CD1c-positive myeloid dendritic cell (primary cell): ENCODE results near the gene SETD2.
"Not testable (repeated sequence)": the region's sequence is repeated elsewhere in the genome, so short reads cannot be mapped to it uniquely, and the experiment has no call there.

Experiments used
- DNase-seq: peaks from one replicate; pipeline ENCODE4 v3.0.0-alpha.2; 2016; ENCODE audit errors: extremely low spot score

The SETD2 gene

GRCh38 chr3:47034868-47035489 lies 128.9 kb downstream of the SETD2 start:
- no peak for DNase-seq

- peak; percentile 32 for DNase-seq
Observed at GRCh38 chr3:47031041-47031440, 132.9 kb downstream of the SETD2 start.

- no peak for DNase-seq
Observed at GRCh38 chr3:47028667-47029066, 135.2 kb downstream of the SETD2 start.

- no peak for DNase-seq
Observed at GRCh38 chr3:47028146-47028545, 135.8 kb downstream of the SETD2 start.

GRCh38 chr3:47026432-47026831 lies 137.5 kb downstream of the SETD2 start:
- not testable (repeated sequence) for DNase-seq

GRCh38 chr3:47024932-47025331 lies 139.0 kb downstream of the SETD2 start:
- no peak for DNase-seq

GRCh38 chr3:47022641-47023071 lies 141.3 kb downstream of the SETD2 start:
- DNase-seq, result no peak

GRCh38 chr3:47020311-47020710 lies 143.6 kb downstream of the SETD2 start:
- no peak for DNase-seq

GRCh38 chr3:47019201-47019600 lies 144.7 kb downstream of the SETD2 start:
- no peak for DNase-seq

- DNase-seq, result no peak
Observed at GRCh38 chr3:47018269-47018611, 145.7 kb downstream of the SETD2 start.

GRCh38 chr3:47017504-47018268 lies 146.2 kb downstream of the SETD2 start:
- DNase-seq, result no peak

- no peak for DNase-seq
Observed at GRCh38 chr3:47016934-47017435, 146.9 kb downstream of the SETD2 start.

- no peak for DNase-seq
Observed at GRCh38 chr3:47016086-47016933, 147.6 kb downstream of the SETD2 start.

GRCh38 chr3:47015151-47015550 lies 148.8 kb downstream of the SETD2 start:
- no peak for DNase-seq

GRCh38 chr3:47014036-47014435 lies 149.9 kb downstream of the SETD2 start:
- no peak for DNase-seq

- no peak for DNase-seq
Observed at GRCh38 chr3:47013231-47013630, 150.7 kb downstream of the SETD2 start.

- no peak for DNase-seq
Observed at GRCh38 chr3:47012342-47013230, 151.3 kb downstream of the SETD2 start.

GRCh38 chr3:47011371-47011770 lies 152.5 kb downstream of the SETD2 start:
- no peak for DNase-seq

- DNase-seq, result no peak
Observed at GRCh38 chr3:47010910-47011309, 153.0 kb downstream of the SETD2 start.

GRCh38 chr3:47010111-47010712 lies 153.7 kb downstream of the SETD2 start:
- DNase-seq, result no peak
